Tibial nerve (tissue), 4 donors: ENCODE data around the gene C1QTNF7. TPM values are rescaled to one million over a fixed set of nuclear protein-coding genes. Genes with fewer than 3 reads are reported as not detected.

Experiments used
- DNase-seq, 2 donors: peaks; one replicate each; pipeline ENCODE4 v3.0.0-alpha.2; 2019; ENCODE audit warnings: low spot score in 2 of 2
- H3K27ac ChIP-seq, 4 donors: fragments of 200-600 bp; sonication (generic) in 3 of 4; one replicate each; pipeline ENCODE4 v1.5.1; 2017 to 2019; ENCODE audit warnings: mild to moderate bottlenecking in 1 of 4
- H3K27me3 ChIP-seq, 2 donors: fragments of 200-600 bp; sonication (generic) in 1 of 2; one replicate each; pipeline versions ENCODE4 v1.5.1 to v1.6.0; 2017 to 2019
- H3K36me3 ChIP-seq, 3 donors: fragments of 200-600 bp; sonication (generic); one replicate each; pipeline ENCODE4 v1.5.1; 2018 to 2019
- H3K4me1 ChIP-seq, 4 donors: fragments of 200-600 bp; sonication (generic) in 3 of 4; one replicate each; pipeline ENCODE4 v1.5.1; 2017 to 2019
- H3K4me3 ChIP-seq, 4 donors: fragments of 200-600 bp; sonication (generic) in 3 of 4; one replicate each; pipeline ENCODE4 v1.5.1; 2017 to 2019; ENCODE audit warnings: mild to moderate bottlenecking in 1 of 4, moderate library complexity in 1 of 4
- H3K9me3 ChIP-seq, 4 donors: fragments of 200-600 bp; sonication (generic) in 3 of 4; one replicate each; pipeline ENCODE4 v1.5.1; 2017 to 2019
- EP300 ChIP-seq, 2 donors: sonication (generic); formaldehyde crosslinking; IDR thresholded peaks; one replicate each; pipeline ENCODE4 v1.6.1; 2017; ENCODE audit warnings: antibody characterized with exemption in 2 of 2, mild to moderate bottlenecking in 1 of 2
- POLR2A ChIP-seq, 2 donors: fragments of 450-650 bp; IDR thresholded peaks; one replicate each; pipeline ENCODE4 v1.6.1; 2017; ENCODE audit warnings: antibody characterized with exemption in 2 of 2, mild to moderate bottlenecking in 2 of 2, moderate library complexity in 2 of 2
- WGBS, 2 donors: methylation state at CpG; one replicate each; pipeline ENCODE4 v1.1.5; 2018; 5-methylcytosine and 5-hydroxymethylcytosine counted together
- total RNA-seq, 4 donors: library from RNA; depleted of rRNA; stranded (reverse); fragments of >200 nt; gene quantifications; one replicate each; pipeline ENCODE4 v1.1.0, GENCODE V29; 2016
- TF ChIP-seq, protein P1 (sequence below), 5 experiments: fragments of 200-600 bp in 3 of 5; fragments of 450-650 bp in 2 of 5; sonication (generic) in 3 of 5; IDR thresholded peaks; one replicate each; pipeline ENCODE4 v1.5.1; 2016 to 2019; ENCODE audit warnings: antibody characterized with exemption in 5 of 5, mild to moderate bottlenecking in 3 of 5, moderate library complexity in 2 of 5

Gene C1QTNF7
- total RNA-seq, 4 donors from 2014 or later = 5.7 to 11.0 (median 8.2) TPM

DNA sequence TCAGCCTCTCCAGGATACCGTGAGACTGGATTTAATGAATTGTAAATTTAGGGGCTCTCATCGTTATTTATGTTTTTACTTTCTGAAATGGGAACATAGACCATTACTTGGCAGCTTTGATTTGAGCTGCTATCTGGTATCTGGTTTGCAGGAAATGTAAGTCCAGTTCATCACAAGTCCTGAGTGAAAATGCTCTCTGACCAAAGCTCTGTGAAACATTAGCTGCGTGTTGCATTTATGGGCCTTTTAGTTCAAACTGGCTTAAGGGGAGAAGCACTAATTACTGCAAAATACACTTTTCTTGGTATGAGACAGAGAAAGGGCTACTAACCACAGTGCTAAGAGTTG, 42.3 kb downstream of the C1QTNF7 start:
- Histone ChIP-seq H3K36me3 (no peaks in the 10 kb centered on the region), H3K27ac (peak overlapping the region in 3 of 4 donors; percentile 17 to 72 (median 58)), H3K27me3 (no peaks in the 10 kb centered on the region), H3K4me1 (peaks cover 0 to 29% (median 3%) of the 10 kb centered on the region in 4 donors), H3K4me3 (peak overlapping the region; percentile 31 to 59 (median 53)), H3K9me3 (no peaks in the 10 kb centered on the region)
- no peak for DNase-seq
- 0 to 2% methylated on average over 3 of the region's 3 CpGs for WGBS, 2 donors
- TF ChIP-seq, protein P1, sequence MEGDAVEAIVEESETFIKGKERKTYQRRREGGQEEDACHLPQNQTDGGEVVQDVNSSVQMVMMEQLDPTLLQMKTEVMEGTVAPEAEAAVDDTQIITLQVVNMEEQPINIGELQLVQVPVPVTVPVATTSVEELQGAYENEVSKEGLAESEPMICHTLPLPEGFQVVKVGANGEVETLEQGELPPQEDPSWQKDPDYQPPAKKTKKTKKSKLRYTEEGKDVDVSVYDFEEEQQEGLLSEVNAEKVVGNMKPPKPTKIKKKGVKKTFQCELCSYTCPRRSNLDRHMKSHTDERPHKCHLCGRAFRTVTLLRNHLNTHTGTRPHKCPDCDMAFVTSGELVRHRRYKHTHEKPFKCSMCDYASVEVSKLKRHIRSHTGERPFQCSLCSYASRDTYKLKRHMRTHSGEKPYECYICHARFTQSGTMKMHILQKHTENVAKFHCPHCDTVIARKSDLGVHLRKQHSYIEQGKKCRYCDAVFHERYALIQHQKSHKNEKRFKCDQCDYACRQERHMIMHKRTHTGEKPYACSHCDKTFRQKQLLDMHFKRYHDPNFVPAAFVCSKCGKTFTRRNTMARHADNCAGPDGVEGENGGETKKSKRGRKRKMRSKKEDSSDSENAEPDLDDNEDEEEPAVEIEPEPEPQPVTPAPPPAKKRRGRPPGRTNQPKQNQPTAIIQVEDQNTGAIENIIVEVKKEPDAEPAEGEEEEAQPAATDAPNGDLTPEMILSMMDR (IDR thresholded peaks at IDR 0.05) = no peak
- TF ChIP-seq POLR2A (IDR thresholded peaks at IDR 0.05) (no peak), EP300 (IDR thresholded peaks at IDR 0.05) (no peak)

GRCh38 chr4:15476396-15476795, 48.6 kb downstream of the C1QTNF7 start:
- TF ChIP-seq POLR2A (IDR thresholded peaks at IDR 0.05) (no peak), EP300 (IDR thresholded peaks at IDR 0.05) (no peak)
- TF ChIP-seq, protein P1 (IDR thresholded peaks at IDR 0.05) = no peak
- WGBS, 2 donors = 85 to 91% methylated on average over 5 of the region's 5 CpGs
- H3K9me3 ChIP-seq = no peaks in the 10 kb centered on the region
- DNase-seq = no peak
- peaks cover 0 to 17% (median 0%) of the 10 kb centered on the region in 3 donors for H3K36me3 ChIP-seq
- no peaks in the 10 kb centered on the region for H3K27me3 ChIP-seq
- peaks cover 0 to 26% (median 4%) of the 10 kb centered on the region in 4 donors for H3K4me1 ChIP-seq
- no peak overlapping the region for H3K27ac ChIP-seq
- no peak overlapping the region for H3K4me3 ChIP-seq

GRCh38 chr4:15478724-15479088, 50.9 kb downstream of the C1QTNF7 start:
- Histone ChIP-seq H3K9me3 (no peaks in the 10 kb centered on the region), H3K4me1 (peaks cover 0 to 40% (median 4%) of the 10 kb centered on the region in 4 donors), H3K4me3 (no peak overlapping the region), H3K27ac (peak overlapping the region in 2 of 4 donors; percentile 35 to 82), H3K36me3 (peaks cover 0 to 32% (median 0%) of the 10 kb centered on the region in 3 donors), H3K27me3 (no peaks in the 10 kb centered on the region)
- DNase-seq = no peak
- TF ChIP-seq POLR2A (IDR thresholded peaks at IDR 0.05) (no peak), EP300 (IDR thresholded peaks at IDR 0.05) (no peak)
- TF ChIP-seq, protein P1 (IDR thresholded peaks at IDR 0.05) = no peak
- WGBS, 2 donors = 65% methylated on average over 5 of the region's 5 CpGs

DNA sequence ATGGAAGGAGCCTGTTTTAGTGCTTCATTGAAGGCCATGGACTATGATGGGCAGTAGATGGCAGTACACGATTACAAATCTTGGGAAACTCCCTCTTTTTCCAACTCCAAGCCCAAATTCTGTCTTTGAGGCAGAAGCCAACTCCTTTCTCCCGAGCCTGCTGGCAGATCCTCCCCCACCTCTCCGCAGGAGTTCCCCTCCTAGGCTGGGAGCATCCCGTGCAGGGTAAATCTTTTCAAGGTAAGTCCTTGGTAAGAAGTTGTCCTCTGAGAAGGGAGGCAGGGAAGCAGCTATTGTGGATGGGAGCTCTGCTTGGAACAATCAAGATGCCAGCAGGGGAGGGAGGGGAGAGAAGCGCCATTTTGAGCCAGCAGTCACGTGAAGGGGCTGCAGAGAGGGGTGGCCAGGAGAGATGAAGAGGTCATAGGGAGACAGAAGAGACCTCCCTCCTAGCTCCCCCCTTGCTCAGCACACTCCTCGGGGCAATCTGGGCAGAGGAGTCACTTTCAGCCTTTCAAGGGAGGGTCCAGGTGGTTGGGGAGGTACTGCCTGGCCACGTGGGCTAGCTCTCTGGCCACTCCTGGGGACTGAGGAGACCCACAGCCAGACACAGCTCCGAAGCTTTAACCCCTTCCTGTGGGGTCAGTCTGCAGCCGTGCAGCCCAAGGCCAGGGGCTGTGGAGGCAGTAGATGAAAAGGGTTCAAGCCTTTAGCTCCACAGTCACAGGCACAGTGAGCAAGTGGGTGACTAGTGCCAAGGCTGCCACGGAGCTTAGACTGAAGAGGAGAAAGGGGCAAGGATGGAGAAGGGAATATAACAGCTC, 51.5 kb downstream of the C1QTNF7 start:
- peaks cover 0 to 37% (median 0%) of the 10 kb centered on the region in 3 donors for H3K36me3 ChIP-seq
- peak in 1 of 2 donors; percentile 49 for DNase-seq
- TF ChIP-seq EP300 (IDR thresholded peaks at IDR 0.05) = peak in 1 of 2 donors; percentile 46
- TF ChIP-seq, protein P1 (IDR thresholded peaks at IDR 0.05) = peak; percentile 60 to 85 (median 64)
- no peak for TF ChIP-seq POLR2A (IDR thresholded peaks at IDR 0.05)
- H3K9me3 ChIP-seq = no peaks in the 10 kb centered on the region
- H3K4me3 ChIP-seq = peak overlapping the region; percentile 38 to 56 (median 43)
- H3K4me1 ChIP-seq = peaks cover 0 to 45% (median 4%) of the 10 kb centered on the region in 4 donors
- peak overlapping the region; percentile 35 to 85 (median 70) for H3K27ac ChIP-seq
- no peaks in the 10 kb centered on the region for H3K27me3 ChIP-seq
- 16 to 33% methylated on average over 10 to 11 of the region's 11 CpGs for WGBS, 2 donors

- peak overlapping the region; percentile 38 to 56 (median 43) for H3K4me3 ChIP-seq
- WGBS, 2 donors = 11 to 29% methylated on average over 3 of the region's 3 CpGs
Measured at GRCh38 chr4:15479913-15480185, 52.0 kb downstream of the C1QTNF7 start.

More at GRCh38 chr4:15479913-15480185, 52.0 kb downstream of the C1QTNF7 start:
- no peak for DNase-seq
- TF ChIP-seq, protein P1 (IDR thresholded peaks at IDR 0.05) = no peak
- TF ChIP-seq POLR2A (IDR thresholded peaks at IDR 0.05) = no peak
- TF ChIP-seq EP300 (IDR thresholded peaks at IDR 0.05) = no peak
- no peaks in the 10 kb centered on the region for H3K9me3 ChIP-seq
- H3K27me3 ChIP-seq = no peaks in the 10 kb centered on the region
- peaks cover 0 to 43% (median 0%) of the 10 kb centered on the region in 3 donors for H3K36me3 ChIP-seq
- H3K27ac ChIP-seq = peak overlapping the region; percentile 35 to 85 (median 70)
- H3K4me1 ChIP-seq = peaks cover 0 to 45% (median 4%) of the 10 kb centered on the region in 4 donors
